NT2/D1 (cell line): ENCODE results near the gene PEAK1.
"Not testable (repeated sequence)": the region's sequence is repeated elsewhere in the genome, so short reads cannot be mapped to it uniquely, and the experiment has no call there.

Source experiments
- DNase-seq: peaks from one replicate; pipeline ENCODE4 v3.0.0-alpha.2; 2011; ENCODE audit warnings: low read depth, low spot score
- H3K27me3 ChIP-seq: 2 replicates; pipeline ENCODE4 v1.6.0; 2011; ENCODE audit warnings: mild to moderate bottlenecking; ENCODE audit not compliant: insufficient read length, insufficient read depth
- H3K36me3 ChIP-seq: 2 replicates; pipeline ENCODE4 v1.6.1; 2011; ENCODE audit warnings: mild to moderate bottlenecking, low read length, mixed read lengths; ENCODE audit not compliant: insufficient read depth, insufficient read length
- H3K4me1 ChIP-seq: 2 replicates; pipeline ENCODE4 v1.5.1; 2011; ENCODE audit not compliant: insufficient read depth, insufficient read length
- H3K4me3 ChIP-seq: 2 replicates; pipeline ENCODE4 v1.5.1; 2011; ENCODE audit warnings: low read depth; ENCODE audit not compliant: insufficient read length
- H3K9ac ChIP-seq: 2 replicates; pipeline ENCODE4 v1.6.0; 2011; ENCODE audit warnings: low read depth; ENCODE audit not compliant: insufficient read length
- H3K9me3 ChIP-seq: 2 replicates; pipeline ENCODE4 v1.5.1; 2011; ENCODE audit warnings: mild to moderate bottlenecking, low read length; ENCODE audit not compliant: insufficient read depth
- SUZ12 ChIP-seq: IDR thresholded peaks from 2 replicates; pipeline ENCODE4 v1.6.1; 2011; ENCODE audit not compliant: insufficient read length, insufficient read depth; ENCODE audit errors: extremely low read depth
- YY1 ChIP-seq: IDR thresholded peaks from 2 replicates; pipeline ENCODE4 v1.6.1; 2011; ENCODE audit not compliant: insufficient read length, insufficient read depth
- ZNF274 ChIP-seq: IDR thresholded peaks from 2 replicates; pipeline ENCODE4 v1.6.1; 2011; ENCODE audit warnings: mild to moderate bottlenecking, low read depth, low read length

PEAK1 gene

GRCh38 chr15:77409259-77410156 lies 10.4 kb downstream of the PEAK1 start:
- no peak overlapping the region for H3K9ac ChIP-seq

GRCh38 chr15:77406846-77407245 lies 13.1 kb downstream of the PEAK1 start:
- Histone ChIP-seq H3K27me3 (no peaks in the 10 kb centered on the region), H3K4me1 (no peaks in the 10 kb centered on the region), H3K36me3 (no peaks in the 10 kb centered on the region), H3K9me3 (no peaks in the 10 kb centered on the region), H3K9ac (no peak overlapping the region), H3K4me3 (no peak overlapping the region)
- TF ChIP-seq SUZ12, result no peak
- TF ChIP-seq ZNF274, result no peak
- TF ChIP-seq YY1, result no peak
- no peak for DNase-seq

More at GRCh38 chr15:77409259-77410156, 10.4 kb downstream of the PEAK1 start:
- no peaks in the 10 kb centered on the region for H3K4me1 ChIP-seq
- H3K36me3 ChIP-seq, result no peaks in the 10 kb centered on the region
- no peak overlapping the region for H3K4me3 ChIP-seq
- no peak for TF ChIP-seq YY1
- no peak for TF ChIP-seq ZNF274
- no peak for TF ChIP-seq SUZ12
- DNase-seq, result no peak
- no peaks in the 10 kb centered on the region for H3K27me3 ChIP-seq
- H3K9me3 ChIP-seq, result no peaks in the 10 kb centered on the region

- DNase-seq, H3K4me1 ChIP-seq, H3K4me3 ChIP-seq, H3K9me3 ChIP-seq, H3K36me3 ChIP-seq, H3K9ac ChIP-seq, H3K27me3 ChIP-seq: not testable (repeated sequence)
These were observed 13.6 kb downstream of the PEAK1 start for GRCh38 chr15:77406173-77406759.

GRCh38 chr15:77402740-77403379 lies 17.0 kb downstream of the PEAK1 start:
- Histone ChIP-seq H3K9me3 (peaks cover 30% of the 10 kb centered on the region), H3K36me3 (no peaks in the 10 kb centered on the region), H3K9ac (no peak overlapping the region), H3K27me3 (no peaks in the 10 kb centered on the region), H3K4me3 (no peak overlapping the region), H3K4me1 (no peaks in the 10 kb centered on the region)
- DNase-seq, result no peak
- TF ChIP-seq YY1 (no peak), SUZ12 (no peak), ZNF274 (no peak)

- H3K36me3 ChIP-seq, result no peaks in the 10 kb centered on the region
- no peaks in the 10 kb centered on the region for H3K27me3 ChIP-seq
- TF ChIP-seq YY1 (no peak), ZNF274 (no peak), SUZ12 (no peak)
- H3K9me3 ChIP-seq, result peaks cover 40% of the 10 kb centered on the region
- H3K9ac ChIP-seq, result no peak overlapping the region
- no peak for DNase-seq
- no peak overlapping the region for H3K4me3 ChIP-seq
- H3K4me1 ChIP-seq, result no peaks in the 10 kb centered on the region
These were observed 19.6 kb downstream of the PEAK1 start for GRCh38 chr15:77400258-77400657.

GRCh38 chr15:77398927-77399326 lies 21.0 kb downstream of the PEAK1 start:
- no peaks in the 10 kb centered on the region for H3K36me3 ChIP-seq
- H3K4me3 ChIP-seq, result no peak overlapping the region
- H3K27me3 ChIP-seq, result no peaks in the 10 kb centered on the region
- DNase-seq, result no peak
- peaks cover 43% of the 10 kb centered on the region for H3K9me3 ChIP-seq
- no peaks in the 10 kb centered on the region for H3K4me1 ChIP-seq
- H3K9ac ChIP-seq, result no peak overlapping the region
- TF ChIP-seq YY1 (no peak), SUZ12 (no peak), ZNF274 (no peak)

GRCh38 chr15:77396692-77397091 lies 23.2 kb downstream of the PEAK1 start:
- Histone ChIP-seq H3K9ac (no peak overlapping the region), H3K36me3 (no peaks in the 10 kb centered on the region), H3K9me3 (peaks cover 43% of the 10 kb centered on the region), H3K4me3 (no peak overlapping the region), H3K27me3 (no peaks in the 10 kb centered on the region), H3K4me1 (no peaks in the 10 kb centered on the region)
- no peak for TF ChIP-seq SUZ12
- no peak for TF ChIP-seq YY1
- TF ChIP-seq ZNF274, result no peak
- DNase-seq, result no peak
